Astrocyte (in vitro differentiated cells and primary cell): ENCODE data around the gene KLHL8.

Experiments
- CTCF ChIP-seq: IDR thresholded peaks from 2 replicates; pipeline ENCODE4 v1.5.1; 2011; ENCODE audit warnings: low read depth, mild to moderate bottlenecking, inconsistent platforms, low read length, moderate library complexity; ENCODE audit not compliant: insufficient read depth
- EZH2 ChIP-seq: IDR thresholded peaks from 2 replicates; pipeline ENCODE4 v1.6.1; 2012; ENCODE audit warnings: mild to moderate bottlenecking, low read length, inconsistent platforms; ENCODE audit not compliant: insufficient read depth

GRCh38 chr4:87112063-87112462 is 108.4 kb downstream of the KLHL8 start:
- TF ChIP-seq CTCF (no peak), EZH2 (no peak)
